HEK293T (cell line): Measurements from ENCODE around the gene ENO2.
A peak's percentile ranks its signal among the peaks of the same experiment; 100 is the strongest.

ENCODE experiments used
- CTCF ChIA-PET: fragments of 350-600 bp; formaldehyde crosslinking; extraction: SDS; loops from one replicate; lab custom pipeline; 2021; ENCODE audit warnings: antibody characterized with exemption, inconsistent platforms; lab: Yijun Ruan, JAX
- POLR2A ChIA-PET: fragments of 350-600 bp; formaldehyde crosslinking; extraction: SDS; loops from one replicate; lab custom pipeline; 2020; ENCODE audit warnings: antibody characterized with exemption, inconsistent platforms; lab: Yijun Ruan, JAX
- DNase-seq: peaks from one replicate; pipeline ENCODE4 v3.0.0; 2012; ENCODE audit warnings: mixed read lengths; ENCODE audit errors: extremely low spot score
- ARNT ChIP-seq: fragments of 450-650 bp; IDR thresholded peaks from 2 replicates; pipeline ENCODE4 v1.6.1; 2017; ENCODE audit warnings: mild to moderate bottlenecking
- BHLHE40 ChIP-seq: fragments of 450-650 bp; IDR thresholded peaks from 2 replicates; pipeline ENCODE4 v1.6.1; 2016; ENCODE audit warnings: mild to moderate bottlenecking, moderate library complexity, borderline replicate concordance
- CTBP1 ChIP-seq: fragments of 450-650 bp; IDR thresholded peaks from 2 replicates; pipeline ENCODE4 v1.6.1; 2016; ENCODE audit warnings: borderline replicate concordance
- ELF4 ChIP-seq: fragments of 450-650 bp; IDR thresholded peaks from 2 replicates; pipeline ENCODE4 v1.6.1; 2017; ENCODE audit warnings: antibody characterized with exemption
- FOXA1 ChIP-seq: fragments of 450-650 bp; IDR thresholded peaks from 2 replicates; pipeline ENCODE4 v1.6.1; 2016; ENCODE audit warnings: mild to moderate bottlenecking
- FOXK2 ChIP-seq: fragments of 450-650 bp; IDR thresholded peaks from 2 replicates; pipeline ENCODE4 v1.6.1; 2016; ENCODE audit warnings: mild to moderate bottlenecking
- FOXM1 ChIP-seq: fragments of 450-650 bp; IDR thresholded peaks from 2 replicates; pipeline ENCODE4 v1.6.1; 2017; ENCODE audit warnings: mild to moderate bottlenecking, borderline replicate concordance
- HDGF ChIP-seq: fragments of 450-650 bp; IDR thresholded peaks from 2 replicates; pipeline ENCODE4 v1.6.1; 2017; ENCODE audit warnings: antibody characterized with exemption, borderline replicate concordance
- L3MBTL2 ChIP-seq: fragments of 450-650 bp; conservative IDR thresholded peaks from 2 replicates; pipeline ENCODE4 v1.6.1; 2016; ENCODE audit warnings: mild to moderate bottlenecking
- LEF1 ChIP-seq: fragments of 450-650 bp; IDR thresholded peaks from 2 replicates; pipeline ENCODE4 v1.6.1; 2017; ENCODE audit warnings: mild to moderate bottlenecking, borderline replicate concordance
- NFRKB ChIP-seq: fragments of 450-650 bp; IDR thresholded peaks from 2 replicates; pipeline ENCODE4 v1.6.1; 2016; ENCODE audit warnings: mild to moderate bottlenecking, moderate library complexity
- SP1 ChIP-seq: fragments of 450-650 bp; IDR thresholded peaks from 2 replicates; pipeline ENCODE4 v1.6.1; 2017
- SUZ12 ChIP-seq: fragments of 450-650 bp; IDR thresholded peaks from 2 replicates; pipeline ENCODE4 v1.6.1; 2016; ENCODE audit warnings: mild to moderate bottlenecking
- TARDBP ChIP-seq: fragments of 450-650 bp; IDR thresholded peaks from 2 replicates; pipeline ENCODE4 v1.6.1; 2016
- ZNF384 ChIP-seq: fragments of 450-650 bp; IDR thresholded peaks from 2 replicates; pipeline ENCODE4 v1.6.1; 2016
- TF ChIP-seq, protein P1 (sequence below): fragments of 450-650 bp; IDR thresholded peaks from 2 replicates; pipeline ENCODE4 v1.6.1; 2016

ENO2 gene

DNA sequence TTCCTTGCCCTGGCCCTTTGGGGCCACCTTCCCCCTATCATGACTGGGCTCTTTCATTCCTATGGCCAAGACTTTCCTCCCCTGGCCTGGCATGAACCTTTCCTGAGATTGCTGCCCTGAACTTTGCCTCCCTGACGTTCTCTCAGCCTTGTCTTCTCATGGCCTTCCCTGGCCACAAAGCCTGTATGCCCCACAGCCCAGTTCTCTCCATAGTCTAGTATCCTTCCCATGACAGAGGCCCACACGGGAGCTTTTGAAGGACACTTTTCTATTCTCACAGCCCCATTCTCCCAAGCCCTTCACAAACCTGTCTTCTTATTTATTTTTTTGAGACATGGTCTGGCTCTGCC, 24.8 kb downstream of the ENO2 start:
- TF ChIP-seq LEF1, result no peak
- TF ChIP-seq NFRKB, result no peak
- TF ChIP-seq FOXA1, result no peak
- TF ChIP-seq FOXK2, result no peak
- no peak for TF ChIP-seq TARDBP
- TF ChIP-seq L3MBTL2, result no peak
- TF ChIP-seq SUZ12, result no peak
- no peak for TF ChIP-seq FOXM1
- TF ChIP-seq, protein P1, sequence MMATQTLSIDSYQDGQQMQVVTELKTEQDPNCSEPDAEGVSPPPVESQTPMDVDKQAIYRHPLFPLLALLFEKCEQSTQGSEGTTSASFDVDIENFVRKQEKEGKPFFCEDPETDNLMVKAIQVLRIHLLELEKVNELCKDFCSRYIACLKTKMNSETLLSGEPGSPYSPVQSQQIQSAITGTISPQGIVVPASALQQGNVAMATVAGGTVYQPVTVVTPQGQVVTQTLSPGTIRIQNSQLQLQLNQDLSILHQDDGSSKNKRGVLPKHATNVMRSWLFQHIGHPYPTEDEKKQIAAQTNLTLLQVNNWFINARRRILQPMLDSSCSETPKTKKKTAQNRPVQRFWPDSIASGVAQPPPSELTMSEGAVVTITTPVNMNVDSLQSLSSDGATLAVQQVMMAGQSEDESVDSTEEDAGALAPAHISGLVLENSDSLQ, result no peak
- no peak for TF ChIP-seq CTBP1
- TF ChIP-seq ELF4, result no peak
- TF ChIP-seq ZNF384, result no peak
- no peak for TF ChIP-seq SP1
- CTCF ChIA-PET, result interaction anchor here (0.5 to 1.6 kb wide), 3 partner anchors 13 to 19 kb away, joined by 3 to 4 read pairs (median 4); no protein-coding TSS in a partner anchor

DNA sequence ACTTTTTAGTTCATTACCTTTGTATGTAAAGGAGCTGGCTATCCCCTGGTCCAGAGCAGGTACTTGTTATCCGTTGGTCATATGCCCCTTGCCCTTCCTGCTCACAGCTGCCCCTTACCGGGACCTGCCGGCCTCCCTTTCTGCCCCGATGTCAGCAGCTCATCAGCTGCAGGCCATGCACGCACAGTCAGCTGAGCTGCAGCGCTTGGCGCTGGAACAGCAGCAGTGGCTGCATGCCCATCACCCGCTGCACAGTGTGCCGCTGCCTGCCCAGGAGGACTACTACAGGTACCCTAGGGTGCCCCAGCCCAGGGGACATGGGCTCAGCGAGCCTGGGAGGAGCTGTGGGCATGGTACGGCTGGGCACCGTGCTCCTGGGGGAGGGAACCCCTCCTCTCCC, 26.9 kb downstream of the ENO2 start:
- ChIA-PET CTCF (interaction anchor here (1.1 kb wide), 1 partner anchor 17 kb away, joined by 4 read pairs; no protein-coding TSS in a partner anchor), POLR2A (interaction anchor here (1.0 to 8.1 kb wide), 3 partner anchors 8 to 17 kb away, joined by 4 to 95 read pairs (median 4); no protein-coding TSS in a partner anchor)
- DNase-seq, result no peak
- TF ChIP-seq HDGF (no peak), ELF4 (no peak), FOXA1 (no peak), SP1 (no peak), ARNT (no peak), FOXK2 (no peak), CTBP1 (no peak)

More for the DNA sequence above, 24.8 kb downstream of the ENO2 start:
- DNase-seq, result no peak
- POLR2A ChIA-PET, result interaction anchor here (1.1 to 8.1 kb wide), 4 partner anchors 15 to 70 kb away, joined by 4 to 95 read pairs (median 14); no protein-coding TSS in a partner anchor

DNA sequence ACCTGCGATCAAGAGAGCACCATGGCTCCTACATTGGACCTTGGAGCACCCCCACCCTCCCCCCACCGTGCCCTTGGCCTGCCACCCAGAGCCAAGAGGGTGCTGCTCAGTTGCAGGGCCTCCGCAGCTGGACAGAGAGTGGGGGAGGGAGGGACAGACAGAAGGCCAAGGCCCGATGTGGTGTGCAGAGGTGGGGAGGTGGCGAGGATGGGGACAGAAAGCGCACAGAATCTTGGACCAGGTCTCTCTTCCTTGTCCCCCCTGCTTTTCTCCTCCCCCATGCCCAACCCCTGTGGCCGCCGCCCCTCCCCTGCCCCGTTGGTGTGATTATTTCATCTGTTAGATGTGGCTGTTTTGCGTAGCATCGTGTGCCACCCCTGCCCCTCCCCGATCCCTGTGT, 27.4 kb downstream of the ENO2 start:
- DNase-seq, result no peak
- CTCF ChIA-PET, result no interaction called here
- POLR2A ChIA-PET, result interaction anchor here (8.1 to 8.4 kb wide), 2 partner anchors 17 to 19 kb away, joined by 95 to 450 read pairs; no protein-coding TSS in a partner anchor
- TF ChIP-seq FOXM1, result no peak
- no peak for TF ChIP-seq LEF1
- TF ChIP-seq ARNT, result no peak
- no peak for TF ChIP-seq HDGF
- TF ChIP-seq L3MBTL2, result no peak
- no peak for TF ChIP-seq SP1
- TF ChIP-seq ELF4, result no peak
- TF ChIP-seq, protein P1, result no peak
- no peak for TF ChIP-seq SUZ12
- no peak for TF ChIP-seq ZNF384
- TF ChIP-seq CTBP1, result no peak
- TF ChIP-seq FOXK2, result no peak
- no peak for TF ChIP-seq TARDBP
- no peak for TF ChIP-seq NFRKB
- no peak for TF ChIP-seq BHLHE40
- no peak for TF ChIP-seq FOXA1

DNA sequence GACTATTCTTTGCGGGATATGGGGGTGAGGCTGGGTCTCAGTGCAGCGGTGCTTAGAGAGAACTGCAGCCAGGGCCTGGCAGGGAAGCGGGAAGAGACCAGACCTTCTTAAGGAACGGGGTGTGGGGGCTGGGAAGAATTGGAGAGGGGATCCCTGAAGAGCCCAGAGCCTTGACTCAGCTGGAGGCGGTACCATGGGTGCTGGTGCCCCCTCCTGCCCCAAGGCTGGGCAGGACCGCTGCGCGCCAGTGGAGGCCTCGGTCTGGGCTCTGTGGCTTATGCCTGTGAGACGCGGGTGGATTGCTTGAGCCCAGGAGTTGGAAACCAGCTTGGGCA, 27.9 kb downstream of the ENO2 start:
- ChIA-PET CTCF (no interaction called here), POLR2A (interaction anchor here (2.9 to 8.4 kb wide), 5 partner anchors 8 to 74 kb away, joined by 42 to 450 read pairs (median 59); partner anchors contain the start of genes SPSB2 and TPI1)
- no peak for DNase-seq
- TF ChIP-seq ZNF384, result no peak
- TF ChIP-seq CTBP1, result no peak

DNA sequence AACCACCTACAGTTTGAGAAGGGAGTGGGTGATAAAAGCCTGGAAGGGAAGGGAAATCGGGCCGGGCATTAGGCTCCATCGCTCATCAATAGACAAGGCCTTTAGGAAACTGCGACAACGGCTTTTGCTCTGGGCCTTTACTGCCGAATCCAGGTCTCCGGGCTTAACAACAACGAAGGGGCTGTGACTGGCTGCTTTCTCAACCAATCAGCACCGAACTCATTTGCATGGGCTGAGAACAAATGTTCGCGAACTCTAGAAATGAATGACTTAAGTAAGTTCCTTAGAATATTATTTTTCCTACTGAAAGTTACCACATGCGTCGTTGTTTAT, 29.0 kb downstream of the ENO2 start:
- ChIA-PET POLR2A (interaction anchor here (0.6 to 8.4 kb wide), 68 partner anchors 9 to 450 kb away, joined by 3 to 450 read pairs (median 5); partner anchors contain the start of genes ATN1, C1RL, CDCA3 and CLSTN3), CTCF (interaction anchor here (0.6 to 4.8 kb wide), 10 partner anchors 12 to 177 kb away, joined by 3 to 47 read pairs (median 6); partner anchors contain the start of gene PTMS)
- TF ChIP-seq L3MBTL2 (no peak), BHLHE40 (no peak), FOXK2 (no peak)
- TF ChIP-seq, protein P1, result peak; percentile 97
- peak; percentile 85 for DNase-seq

DNA sequence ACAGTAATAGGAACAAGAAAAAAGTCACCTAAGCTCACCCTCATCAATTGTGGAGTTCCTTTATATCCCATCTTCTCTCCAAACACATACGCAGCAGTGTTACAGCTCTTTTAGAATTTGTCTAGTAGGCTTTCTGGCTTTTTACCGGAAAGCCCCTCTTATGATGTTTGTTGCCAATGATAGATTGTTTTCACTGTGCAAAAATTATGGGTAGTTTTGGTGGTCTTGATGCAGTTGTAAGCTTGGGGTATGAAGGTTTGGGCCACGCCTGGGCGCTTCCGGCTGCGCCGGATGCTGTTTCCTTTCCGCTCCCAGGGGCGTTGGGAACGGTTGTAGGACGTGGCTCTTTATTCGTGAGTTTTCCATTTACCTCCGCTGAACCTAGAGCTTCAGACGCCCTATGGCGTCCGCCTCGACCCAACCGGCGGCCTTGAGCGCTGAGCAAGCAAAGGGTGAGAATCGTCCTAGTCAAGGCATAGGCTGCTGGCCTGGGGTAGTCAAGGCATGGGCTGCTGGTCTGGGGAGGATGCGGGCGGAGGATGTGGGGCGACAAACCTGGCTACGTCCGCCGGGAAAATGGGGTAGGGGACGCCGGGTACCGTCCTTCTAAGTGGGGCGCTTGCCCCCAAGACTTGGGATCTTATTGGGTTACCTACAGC, 29.5 kb downstream of the ENO2 start, which contains the start of the genes C12orf57 and RNU7-1:
TSS of gene C12orf57 (plus strand) at position 301 of the 659 bp plus-strand sequence. CDS start at position 401, 100 bp downstream.
TSS of gene RNU7-1 (plus strand) at position 95 of the 659 bp plus-strand sequence.
- ChIA-PET CTCF (interaction anchor here (0.6 to 4.8 kb wide), 18 partner anchors 11 to 178 kb away, joined by 3 to 47 read pairs (median 4); partner anchors contain the start of genes C1R and PTMS), POLR2A (interaction anchor here (0.6 to 8.4 kb wide), 70 partner anchors 9 to 451 kb away, joined by 3 to 450 read pairs (median 5); partner anchors contain the start of genes ATN1, C1RL, CDCA3 and CLSTN3)
- peak; percentile 70 for DNase-seq
- peak; percentile 82; the same call in 1 of the 2 replicates for TF ChIP-seq LEF1
- TF ChIP-seq ZNF384, result no peak
- TF ChIP-seq FOXM1, result 0 out of 2 replicates have a peak, but pooled peaks have one; percentile 53
- TF ChIP-seq NFRKB, result peak; percentile 95
- 0 out of 2 replicates have a peak, but pooled peaks have one; percentile 39 for TF ChIP-seq TARDBP
- TF ChIP-seq CTBP1, result peak; percentile 71
- TF ChIP-seq SUZ12, result no peak
- TF ChIP-seq BHLHE40, result peak; percentile 74
- no peak for TF ChIP-seq SP1
- TF ChIP-seq FOXK2, result peak; percentile 95; the same call in 1 of the 2 replicates
- TF ChIP-seq FOXA1, result no peak
- peak; percentile 100 for TF ChIP-seq ELF4
- no peak; the same call in 1 of the 2 replicates for TF ChIP-seq L3MBTL2
- TF ChIP-seq HDGF, result no peak
- TF ChIP-seq ARNT, result peak; percentile 84
